ENCODE results near the gene GRPEL2.

The GRPEL2 gene

GRCh38 chr5:149399775-149400174 lies 54.5 kb downstream of the GRPEL2 start:
- DNase-seq (ENCODE audit: low spot score) = no peak
- Histone ChIP-seq H3K9me3 (ENCODE audit: severe bottlenecking) (no peaks in the 10 kb centered on the region), H3K4me3 (ENCODE audit: severe bottlenecking) (no peak overlapping the region), H3K36me3 (ENCODE audit: low read depth) (no peaks in the 10 kb centered on the region), H3K27ac (ENCODE audit: poor library complexity, severe bottlenecking) (no peak overlapping the region), H3K27me3 (ENCODE audit: insufficient read depth, poor library complexity, severe bottlenecking) (no peaks in the 10 kb centered on the region), H3K4me1 (ENCODE audit: insufficient read depth, poor library complexity, severe bottlenecking) (no peaks in the 10 kb centered on the region)
- TF ChIP-seq, protein P1, sequence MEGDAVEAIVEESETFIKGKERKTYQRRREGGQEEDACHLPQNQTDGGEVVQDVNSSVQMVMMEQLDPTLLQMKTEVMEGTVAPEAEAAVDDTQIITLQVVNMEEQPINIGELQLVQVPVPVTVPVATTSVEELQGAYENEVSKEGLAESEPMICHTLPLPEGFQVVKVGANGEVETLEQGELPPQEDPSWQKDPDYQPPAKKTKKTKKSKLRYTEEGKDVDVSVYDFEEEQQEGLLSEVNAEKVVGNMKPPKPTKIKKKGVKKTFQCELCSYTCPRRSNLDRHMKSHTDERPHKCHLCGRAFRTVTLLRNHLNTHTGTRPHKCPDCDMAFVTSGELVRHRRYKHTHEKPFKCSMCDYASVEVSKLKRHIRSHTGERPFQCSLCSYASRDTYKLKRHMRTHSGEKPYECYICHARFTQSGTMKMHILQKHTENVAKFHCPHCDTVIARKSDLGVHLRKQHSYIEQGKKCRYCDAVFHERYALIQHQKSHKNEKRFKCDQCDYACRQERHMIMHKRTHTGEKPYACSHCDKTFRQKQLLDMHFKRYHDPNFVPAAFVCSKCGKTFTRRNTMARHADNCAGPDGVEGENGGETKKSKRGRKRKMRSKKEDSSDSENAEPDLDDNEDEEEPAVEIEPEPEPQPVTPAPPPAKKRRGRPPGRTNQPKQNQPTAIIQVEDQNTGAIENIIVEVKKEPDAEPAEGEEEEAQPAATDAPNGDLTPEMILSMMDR (IDR thresholded peaks at IDR 0.05; ENCODE audit: poor library complexity, severe bottlenecking) = no peak
- ATAC-seq (ENCODE audit: low read depth) = no peak

DNA sequence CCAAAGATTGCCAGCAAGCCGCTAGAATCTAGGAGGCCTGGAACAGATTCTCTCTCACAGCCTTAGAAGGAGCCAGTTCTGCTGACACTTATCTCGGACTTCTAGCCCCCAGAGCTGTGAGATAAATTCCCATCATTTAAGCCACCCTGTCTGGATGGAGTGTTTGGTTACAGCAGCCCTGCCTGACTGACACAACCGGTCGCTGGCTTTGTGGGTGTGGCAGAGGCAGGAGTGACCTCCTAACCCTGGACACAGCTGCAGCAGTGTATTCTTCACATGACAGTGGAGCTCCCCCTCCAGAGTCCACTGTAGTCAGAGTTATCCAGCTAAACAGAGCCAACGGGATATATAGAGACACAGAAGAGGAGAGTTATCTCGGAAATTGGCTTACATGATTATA lies 55.0 kb downstream of the GRPEL2 start:
- TF ChIP-seq, protein P1 (IDR thresholded peaks at IDR 0.05; ENCODE audit: poor library complexity, severe bottlenecking) = no peak
- no peaks in the 10 kb centered on the region for H3K9me3 ChIP-seq (ENCODE audit: severe bottlenecking)
- DNase-seq (ENCODE audit: low spot score) = no peak
- H3K4me1 ChIP-seq (ENCODE audit: insufficient read depth, poor library complexity, severe bottlenecking) = no peaks in the 10 kb centered on the region
- no peaks in the 10 kb centered on the region for H3K27me3 ChIP-seq (ENCODE audit: insufficient read depth, poor library complexity, severe bottlenecking)
- H3K36me3 ChIP-seq (ENCODE audit: low read depth) = no peaks in the 10 kb centered on the region
- no peak overlapping the region for H3K4me3 ChIP-seq (ENCODE audit: severe bottlenecking)
- ATAC-seq (ENCODE audit: low read depth) = no peak
- no peak overlapping the region for H3K27ac ChIP-seq (ENCODE audit: poor library complexity, severe bottlenecking)

- ATAC-seq (ENCODE audit: low read depth) (no peak), DNase-seq (ENCODE audit: low spot score) (no peak)
- no peaks in the 10 kb centered on the region for H3K9me3 ChIP-seq (ENCODE audit: severe bottlenecking)
- TF ChIP-seq, protein P1 (IDR thresholded peaks at IDR 0.05; ENCODE audit: poor library complexity, severe bottlenecking) = no peak
- no peak overlapping the region for H3K27ac ChIP-seq (ENCODE audit: poor library complexity, severe bottlenecking)
- H3K4me3 ChIP-seq (ENCODE audit: severe bottlenecking) = no peak overlapping the region
- H3K36me3 ChIP-seq (ENCODE audit: low read depth) = no peaks in the 10 kb centered on the region
- no peaks in the 10 kb centered on the region for H3K4me1 ChIP-seq (ENCODE audit: insufficient read depth, poor library complexity, severe bottlenecking)
- no peaks in the 10 kb centered on the region for H3K27me3 ChIP-seq (ENCODE audit: insufficient read depth, poor library complexity, severe bottlenecking)
These were observed 55.8 kb downstream of the GRPEL2 start for GRCh38 chr5:149401051-149401450.

DNA sequence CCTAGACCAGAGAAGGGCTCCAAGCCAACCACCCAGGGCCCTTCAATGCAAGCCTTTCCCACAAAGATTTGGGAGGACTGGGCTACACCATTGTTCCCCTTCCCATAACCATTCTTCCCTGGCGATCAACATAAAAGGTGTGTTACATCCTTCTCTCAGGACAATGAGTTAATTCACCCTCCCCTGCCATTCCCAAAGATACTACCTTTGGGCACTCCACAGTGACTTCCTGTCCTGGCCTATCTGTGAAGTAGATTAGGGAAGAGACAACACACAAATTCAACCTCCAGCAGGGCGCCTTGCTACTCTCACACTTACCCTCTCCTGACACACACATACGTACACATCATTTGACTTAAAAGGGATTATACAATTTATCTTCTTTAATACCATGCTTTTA lies 57.0 kb downstream of the GRPEL2 start:
- Histone ChIP-seq H3K4me1 (ENCODE audit: insufficient read depth, poor library complexity, severe bottlenecking) (no peaks in the 10 kb centered on the region), H3K4me3 (ENCODE audit: severe bottlenecking) (no peak overlapping the region), H3K27me3 (ENCODE audit: insufficient read depth, poor library complexity, severe bottlenecking) (no peaks in the 10 kb centered on the region), H3K36me3 (ENCODE audit: low read depth) (no peaks in the 10 kb centered on the region), H3K9me3 (ENCODE audit: severe bottlenecking) (no peaks in the 10 kb centered on the region), H3K27ac (ENCODE audit: poor library complexity, severe bottlenecking) (no peak overlapping the region)
- TF ChIP-seq, protein P1 (IDR thresholded peaks at IDR 0.05; ENCODE audit: poor library complexity, severe bottlenecking) = no peak
- DNase-seq (ENCODE audit: low spot score) (no peak), ATAC-seq (ENCODE audit: low read depth) (no peak)

All from RWPE2 (cell line).